HepG2 (cell line): Measurements from ENCODE around the gene TMEM63B. TPM values are rescaled to one million over a fixed set of nuclear protein-coding genes. Genes with fewer than 3 reads are reported as not detected.
A peak's percentile ranks its signal among the peaks of the same experiment; 100 is the strongest.

Experiments
- ATAC-seq: fragments of 200-7000 bp; cut with Tn5 transposase; 3 replicates; pipeline ENCODE4 v1.9.1; 2020; ENCODE audit warnings: mild to moderate bottlenecking, moderate library complexity
- BruUV-seq: library from RNA; stranded (reverse); fragments of 400-500 nt; replicated peaks from 2 replicates; lab custom pipeline; 2021; lab: Mats Ljungman, UMichigan
- CTCF ChIA-PET: fragments of 300-600 bp; formaldehyde crosslinking; extraction: SDS; loops from one replicate; lab custom pipeline; 2021; ENCODE audit warnings: low total read pairs, inconsistent platforms, low intra/inter-chr PET ratio; lab: Yijun Ruan, JAX
- POLR2A ChIA-PET: fragments of 350-600 bp; sonication (Branson Sonifier 250); formaldehyde crosslinking; loops from one replicate; lab custom pipeline; 2020; ENCODE audit warnings: antibody characterized with exemption, inconsistent platforms; lab: Yijun Ruan, JAX
- DNase-seq: peaks from one replicate; pipeline ENCODE4 v3.0.0-alpha.2; 2015; ENCODE audit warnings: low spot score
- FAIRE-seq: peaks from 3 replicates; lab custom pipeline; 2011; peaks lifted over from hg19 to GRCh38; lab: Jason Lieb, UNC
- H2AFZ ChIP-seq: one replicate; pipeline ENCODE4 v1.6.1; 2011; ENCODE audit warnings: low read length, inconsistent platforms
- H3K27ac ChIP-seq: fragments of 300-600 bp; 3 replicates; pipeline ENCODE4 v1.8.0; 2011; ENCODE audit warnings: mixed run types, mild to moderate bottlenecking, mixed read lengths, low read length, inconsistent platforms; ENCODE audit not compliant: insufficient read depth; ENCODE audit errors: extremely low read length
- H3K27me3 ChIP-seq, 2 experiments: fragments of 200-600 bp in 1 of 2; 2 replicates in 1 of 2; 3 replicates in 1 of 2; pipeline versions ENCODE4 v1.6.0 to v1.8.0; 2011; ENCODE audit warnings: low read length in 2 of 2, mild to moderate bottlenecking in 2 of 2, moderate library complexity in 2 of 2, inconsistent platforms in 1 of 2; ENCODE audit not compliant: insufficient read depth in 2 of 2, control insufficient read depth in 1 of 2
- H3K36me3 ChIP-seq, 2 experiments: fragments of 200-600 bp in 1 of 2; replicated peaks in 1 of 2; 2 replicates in 1 of 2; 3 replicates in 1 of 2; pipeline versions ENCODE4 v1.5.1 to v1.8.0; 2011; ENCODE audit warnings: low read length in 2 of 2, inconsistent platforms in 1 of 2; ENCODE audit not compliant: insufficient read depth in 2 of 2, control insufficient read depth in 1 of 2
- H3K4me1 ChIP-seq: 2 replicates; pipeline ENCODE4 v1.5.1; 2012; ENCODE audit warnings: low read length, inconsistent platforms; ENCODE audit not compliant: insufficient read depth
- H3K4me2 ChIP-seq: 2 replicates; pipeline ENCODE4 v1.6.0; 2011; ENCODE audit warnings: low read depth, low read length, inconsistent platforms
- H3K4me3 ChIP-seq, 3 experiments: fragments of 200-600 bp in 1 of 3; sonication (generic), shearing (Covaris generic) in 1 of 3; replicated peaks in 1 of 3; 2 replicates each; pipeline ENCODE4 v1.5.1; 2011 to 2016; ENCODE audit warnings: low read length in 3 of 3, inconsistent platforms in 2 of 3, low read depth in 2 of 3, mild to moderate bottlenecking in 2 of 3, control low read depth in 1 of 3, mixed read lengths in 1 of 3; ENCODE audit not compliant: insufficient read depth in 1 of 3
- H3K79me2 ChIP-seq: one replicate; pipeline ENCODE4 v1.6.1; 2011; ENCODE audit warnings: low read length, inconsistent platforms; ENCODE audit not compliant: insufficient read depth
- H3K9ac ChIP-seq: 2 replicates; pipeline ENCODE4 v1.6.0; 2011; ENCODE audit warnings: mild to moderate bottlenecking, low read depth, low read length, inconsistent platforms; ENCODE audit not compliant: insufficient read depth
- H3K9me3 ChIP-seq: 2 replicates; pipeline ENCODE4 v1.5.1; 2012; ENCODE audit warnings: mild to moderate bottlenecking, low read length
- H4K20me1 ChIP-seq: 2 replicates; pipeline ENCODE4 v1.6.0; 2011; ENCODE audit warnings: inconsistent platforms, mild to moderate bottlenecking, low read length, moderate library complexity; ENCODE audit not compliant: insufficient read depth
- AGO2 ChIP-seq: fragments of 200-400 bp; formaldehyde crosslinking; optimal IDR thresholded peaks from 2 replicates; pipeline ENCODE3; 2017; ENCODE audit warnings: mild to moderate bottlenecking, low read depth, low read length, moderate library complexity
- ELK4 ChIP-seq: sonication (generic); formaldehyde crosslinking; IDR thresholded peaks from 2 replicates; pipeline ENCODE4 v1.9.0; 2021; ENCODE audit warnings: missing genetic modification reagents, borderline replicate concordance
- GZF1 ChIP-seq: sonication (generic); formaldehyde crosslinking; IDR thresholded peaks from 2 replicates; pipeline ENCODE4 v1.5.1; 2020; ENCODE audit warnings: mild to moderate bottlenecking, missing genetic modification reagents
- KAT8 ChIP-seq: IDR thresholded peaks from 2 replicates; pipeline ENCODE4 v1.6.1; 2016; ENCODE audit warnings: missing genetic modification reagents, missing compliant biosample characterization
- KDM2A ChIP-seq: sonication (generic); formaldehyde crosslinking; IDR thresholded peaks from 2 replicates; pipeline ENCODE4 v1.4.0; 2020; ENCODE audit warnings: low read depth, missing genetic modification reagents, borderline replicate concordance
- MLXIP ChIP-seq: sonication (generic); formaldehyde crosslinking; IDR thresholded peaks from 2 replicates; pipeline ENCODE4 v1.9.0; 2021; ENCODE audit warnings: missing genetic modification reagents, borderline replicate concordance
- POLR2AphosphoS5 ChIP-seq: IDR thresholded peaks from 2 replicates; pipeline ENCODE4 v1.6.1; 2012; ENCODE audit warnings: low read depth, low read length
- RBM22 ChIP-seq: fragments of 200-400 bp; formaldehyde crosslinking; optimal IDR thresholded peaks from 2 replicates; pipeline ENCODE3; 2017; ENCODE audit warnings: mild to moderate bottlenecking, low read length, moderate library complexity
- RNF2 ChIP-seq: fragments of 450-650 bp; conservative IDR thresholded peaks from 2 replicates; pipeline ENCODE4 v1.6.1; 2016; ENCODE audit warnings: low read depth
- ZNF101 ChIP-seq: sonication (generic); formaldehyde crosslinking; IDR thresholded peaks from 2 replicates; pipeline ENCODE4 v1.4.0; 2020; ENCODE audit warnings: mild to moderate bottlenecking, low read depth, missing genetic modification reagents, borderline replicate concordance
- ZNF773 ChIP-seq: sonication (generic); formaldehyde crosslinking; IDR thresholded peaks from 2 replicates; pipeline ENCODE4 v1.4.0; 2020; ENCODE audit warnings: missing genetic modification reagents, borderline replicate concordance
- WGBS: methylation state at CpG from one replicate; pipeline ENCODE4 v1.1.6; 2017; ENCODE audit warnings: low lambda C conversion rate; 5-methylcytosine and 5-hydroxymethylcytosine counted together
- in situ Hi-C: cut with HindIII; loops from 2 replicates; pipeline ENCODE4 v1.10.0; 2017; ENCODE audit warnings: low pct_unique_long_range_greater_than_20kb; ENCODE audit not compliant: extremely low pct_ligation_motif_present
- intact Hi-C: fragments of 100-400 bp; cut with micrococcal nuclease; formaldehyde crosslinking; loops from one replicate; pipeline ENCODE4 v1.10.0; 2022; ENCODE audit not compliant: unreplicated experiment
- polyA plus RNA-seq, 8 experiments: library from polyadenylated mRNA; depleted of rRNA in 3 of 8; stranded (reverse) in 7 of 8; unstranded in 1 of 8; fragments of >200 nt; fragmentation: Illumina TruSeq in 4 of 8; extraction: Trizol in 4 of 8; gene quantifications; 2 replicates each; pipeline versions ENCODE4 v1.2.1 to v1.2.3, GENCODE V29; 2011 to 2016; ENCODE audit warnings: low read depth in 4 of 8, missing spikeins in 1 of 8, mixed read lengths in 1 of 8; ENCODE audit not compliant: insufficient read depth in 1 of 8
- total RNA-seq, 5 experiments: library from RNA; depleted of rRNA; stranded (reverse); fragments of >200 nt; fragmentation: Illumina TruSeq; extraction: Trizol; gene quantifications; 2 replicates each; pipeline ENCODE4 v1.2.3, GENCODE V29; 2016; ENCODE audit warnings: low read depth in 1 of 5

Gene TMEM63B
- total and polyA plus RNA-seq, 2 of the 13 experiments (the other 11 are each of a cell fraction or from before 2014, with no cell fraction given): 27.4 to 75.8 TPM

- 95% methylated on average over 10 of the region's 10 CpGs for WGBS
- POLR2A ChIA-PET: interaction anchor here (1.3 kb wide), 1 partner anchor 9 kb away, joined by 4 read pairs; no protein-coding TSS in a partner anchor
- no peak for ATAC-seq
Measured at GRCh38 chr6:44109212-44109611, 18.1 kb upstream of the TMEM63B start.

GRCh38 chr6:44110005-44110676 lies 17.2 kb upstream of the TMEM63B start:
- ChIA-PET CTCF (no interaction called here), POLR2A (interaction anchor here (1.3 to 2.5 kb wide), 5 partner anchors 9 to 147 kb away, joined by 3 to 27 read pairs (median 14); partner anchors contain the start of gene SLC35B2)
- 94% methylated on average over 6 of the region's 6 CpGs for WGBS
- Histone ChIP-seq H3K4me2 (no peak overlapping the region), H3K4me1 (peaks cover 71% of the 10 kb centered on the region), H3K9me3 (no peaks in the 10 kb centered on the region), H2AFZ (no peak overlapping the region), H4K20me1 (no peaks in the 10 kb centered on the region), H3K27ac (peak overlapping the region; percentile 26), H3K27me3 (no peaks in the 10 kb centered on the region), H3K4me3 (no peak overlapping the region), H3K9ac (no peak overlapping the region), H3K79me2 (peaks cover 29% of the 10 kb centered on the region), H3K36me3 (peaks cover 32 to 74% of the 10 kb centered on the region in 2 experiments)
- FAIRE-seq (no peak), ATAC-seq (no peak), DNase-seq (no peak)
- in situ Hi-C loops (no loop called here), intact Hi-C loops (loop anchor here (5.0 kb wide), 1 partner anchor 127 kb away; no protein-coding TSS in a partner anchor)
- BruUV-seq: no TSS peak
- TF ChIP-seq ZNF773 (CRISPR knock-in tag) (no peak), KAT8 (CRISPR knock-in tag) (no peak), MLXIP (CRISPR knock-in tag) (no peak), ELK4 (CRISPR knock-in tag) (no peak), GZF1 (no peak), KDM2A (no peak), RNF2 (no peak)

More at GRCh38 chr6:44109212-44109611, 18.1 kb upstream of the TMEM63B start:
- no peak for DNase-seq
- H3K27me3 ChIP-seq: no peaks in the 10 kb centered on the region
- no peak overlapping the region for H3K4me2 ChIP-seq
- no peak for FAIRE-seq
- H3K4me3 ChIP-seq: no peak overlapping the region
- CTCF ChIA-PET: no interaction called here
- H3K36me3 ChIP-seq: peaks cover 38 to 79% of the 10 kb centered on the region in 2 experiments
- H2AFZ ChIP-seq: no peak overlapping the region
- no peak overlapping the region for H3K27ac ChIP-seq
- H4K20me1 ChIP-seq: no peaks in the 10 kb centered on the region
- TF ChIP-seq POLR2AphosphoS5 (peak; percentile 15; the same call in 1 of the 2 replicates), ZNF101 (CRISPR knock-in tag) (no peak), AGO2 (peak; percentile 45), RBM22 (peak; percentile 56)
- no TSS peak for BruUV-seq
- no peak overlapping the region for H3K9ac ChIP-seq
- no peaks in the 10 kb centered on the region for H3K9me3 ChIP-seq
- peaks cover 26% of the 10 kb centered on the region for H3K79me2 ChIP-seq
- in situ Hi-C loops (no loop called here), intact Hi-C loops (no loop called here)
- peaks cover 62% of the 10 kb centered on the region for H3K4me1 ChIP-seq
